NCI-H2196 treated with DMSO at 0.1 percent for 48 hours (cell line): ENCODE measurements around the gene ROCK1.
"Not testable (repeated sequence)": the region's sequence is repeated elsewhere in the genome, so short reads cannot be mapped to it uniquely, and the experiment has no call there.

Experiments used
- DNase-seq: peaks from one replicate; lab custom pipeline; 2025; ENCODE audit not compliant: unreplicated experiment; lab: John Stamatoyannopoulos, UW

ROCK1 gene

DNA sequence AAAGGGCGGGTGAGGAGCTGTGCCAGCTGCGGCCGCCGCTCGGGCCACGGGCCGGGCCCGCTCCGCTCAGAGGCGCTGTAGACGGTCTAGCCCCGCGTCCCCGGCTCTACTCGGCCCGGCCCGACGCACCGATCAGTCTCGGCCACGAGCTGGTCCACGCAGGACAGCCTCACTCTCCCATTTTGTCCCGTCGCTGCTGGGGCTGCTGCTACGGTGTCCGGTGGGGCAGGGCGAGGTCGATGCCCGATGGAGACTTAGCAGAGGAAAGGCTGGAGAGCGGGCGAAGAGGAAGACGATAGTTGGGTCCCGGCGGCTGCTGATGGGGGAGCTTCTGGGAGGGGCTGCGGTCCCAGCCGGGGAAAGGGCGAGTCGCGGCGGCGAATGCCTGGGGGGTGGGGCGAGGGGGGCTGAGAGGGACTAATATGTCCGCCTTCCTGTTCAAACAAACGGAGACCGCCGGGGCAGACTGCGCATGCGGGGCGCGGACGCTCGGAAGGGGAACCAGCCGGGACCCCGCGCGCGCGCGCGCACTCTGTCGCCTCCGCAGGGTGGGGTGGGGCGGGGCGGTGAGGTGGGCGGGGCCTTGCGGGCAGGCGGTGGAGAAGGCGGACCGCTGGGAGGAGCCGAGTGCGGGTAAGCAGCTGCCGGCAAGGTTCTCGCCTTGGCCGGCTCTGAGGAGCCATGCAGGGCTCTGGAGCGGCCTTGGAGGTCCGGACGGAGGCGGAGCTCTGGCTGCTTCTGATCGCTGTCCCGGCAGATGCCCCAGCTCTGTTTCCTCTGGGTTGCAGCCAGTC lies at the start of gene ROCK1:
TSS of gene ROCK1 (minus strand) at position 468 of the 794 bp plus-strand sequence. CDS start 903 bp downstream, outside the sequence.
- DNase-seq = peak; percentile 88

DNA sequence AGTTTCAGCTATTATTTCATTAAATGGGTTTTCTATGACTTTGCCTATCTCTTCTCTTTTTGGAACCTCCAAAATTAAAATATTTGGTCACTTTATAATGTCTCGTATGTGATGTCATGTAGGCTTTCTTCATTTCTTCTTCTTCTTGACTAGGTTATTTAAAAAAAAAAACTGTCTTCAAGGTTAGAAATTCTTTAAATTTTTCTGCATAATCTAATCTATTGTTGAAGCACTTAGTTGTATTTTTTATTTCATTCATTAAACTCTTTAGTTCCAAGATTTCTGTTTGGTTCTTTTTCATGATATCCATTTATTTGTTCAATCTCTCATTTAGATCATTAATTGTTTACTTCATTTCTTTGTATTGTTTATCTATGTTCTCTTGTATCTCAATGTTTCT lies 43.8 kb upstream of the ROCK1 start:
- DNase-seq = no peak

DNA sequence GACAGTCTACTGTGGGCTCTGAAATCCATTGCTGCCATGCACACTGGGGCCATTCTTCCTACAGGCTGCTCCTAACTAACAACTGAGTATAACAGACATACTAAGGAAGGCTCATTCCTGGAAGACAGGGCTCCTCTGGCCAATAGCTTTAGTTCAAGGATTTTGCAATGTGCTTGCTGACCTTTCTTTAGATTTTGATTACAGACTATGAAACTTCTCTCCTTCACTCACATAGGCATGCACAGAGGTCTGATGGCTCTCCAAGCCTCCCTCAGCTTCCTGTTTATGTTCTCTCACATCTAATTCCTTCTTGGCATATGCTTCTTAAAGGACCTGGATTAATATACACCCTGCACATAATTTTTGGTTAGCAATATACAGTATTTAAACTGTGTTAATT lies 34.4 kb upstream of the ROCK1 start:
- no peak for DNase-seq

DNA sequence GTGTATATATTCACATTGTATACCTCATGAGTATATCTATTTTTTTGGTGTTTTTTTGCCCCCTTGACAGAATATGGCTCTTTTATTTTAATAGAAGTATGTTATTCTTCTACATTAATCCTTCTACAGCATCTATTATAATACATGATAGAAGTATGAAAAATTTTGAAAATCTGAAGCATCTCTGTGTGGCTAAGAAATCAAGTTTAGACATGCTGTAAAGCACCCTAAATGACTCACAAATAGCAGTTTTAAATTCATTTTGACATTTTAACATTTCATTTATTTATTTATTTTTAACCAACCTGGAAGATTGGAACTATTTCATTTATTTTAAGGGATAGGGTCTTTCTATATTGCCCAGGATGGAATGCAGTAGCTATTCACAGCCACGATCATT lies 33.8 kb upstream of the ROCK1 start:
- no peak for DNase-seq

DNA sequence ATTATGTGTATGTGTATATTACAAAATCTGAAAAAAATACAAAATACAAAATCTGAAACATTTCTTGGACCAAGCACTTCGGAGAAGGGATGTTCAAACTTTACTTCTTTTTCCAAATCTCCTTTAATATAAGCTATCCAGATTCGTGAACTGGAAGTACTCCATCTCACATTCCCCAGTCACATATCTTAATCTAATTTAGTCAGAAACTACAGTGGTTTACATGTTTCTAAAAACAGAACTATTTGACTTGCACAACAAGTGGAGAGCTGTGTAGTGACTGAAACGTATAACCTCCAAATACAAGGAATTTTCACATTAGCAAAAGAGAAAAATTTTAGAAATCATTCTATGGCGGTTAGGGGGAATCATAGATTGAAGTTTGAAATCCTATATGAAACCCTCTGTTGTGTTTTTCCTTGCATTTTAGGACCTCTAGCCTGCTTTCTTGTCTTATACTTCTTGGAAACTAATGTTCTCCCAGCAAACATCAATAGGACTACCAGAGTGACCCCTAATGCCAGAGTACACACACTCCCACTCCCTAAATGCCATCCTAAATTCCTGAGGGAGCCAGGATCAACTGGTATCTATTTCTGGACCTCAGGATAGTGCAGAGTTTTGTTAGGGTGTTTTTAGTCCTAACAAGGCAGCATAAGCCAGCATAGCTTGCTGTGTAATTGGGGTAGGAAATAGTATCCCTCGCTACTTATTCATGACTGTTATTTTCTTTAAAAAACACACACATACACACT lies 30.2 kb upstream of the ROCK1 start:
- no peak for DNase-seq

DNA sequence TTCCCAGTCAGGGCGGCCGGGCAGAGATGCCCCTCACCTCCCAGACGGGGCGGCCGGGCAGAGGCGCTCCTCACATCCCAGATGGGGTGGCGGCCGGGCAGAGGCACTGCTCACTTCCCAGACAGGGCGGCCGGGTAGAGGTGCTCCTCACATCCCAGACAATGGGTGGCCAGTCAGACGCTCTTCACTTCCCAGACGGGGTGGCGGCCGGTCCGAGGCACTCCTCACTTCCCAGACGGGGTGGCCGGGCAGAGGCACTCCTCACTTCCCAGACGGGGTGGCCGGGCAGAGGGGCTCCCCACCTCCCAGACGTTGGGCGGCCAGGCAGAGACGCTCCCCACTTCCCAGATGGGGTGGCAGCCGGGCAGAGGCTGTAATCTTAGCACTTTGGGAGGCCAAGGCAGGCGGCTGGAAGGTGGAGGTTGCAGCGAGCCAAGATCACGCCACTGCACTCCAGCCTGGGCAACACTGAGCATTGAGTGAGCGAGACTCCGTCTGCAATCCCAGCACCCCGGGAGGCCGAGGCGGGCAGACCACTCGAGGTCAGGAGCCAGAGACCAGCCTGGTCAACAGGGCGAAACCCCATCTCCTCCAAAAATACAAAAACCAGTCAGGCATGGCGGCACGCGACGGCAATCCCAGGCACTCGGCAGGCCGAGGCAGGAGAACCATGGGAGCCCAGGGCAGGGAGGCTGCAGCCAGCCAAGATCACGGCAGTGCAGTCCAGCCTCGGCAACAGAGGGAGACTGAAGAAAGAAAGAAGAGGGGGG lies 26.3 kb upstream of the ROCK1 start:
- DNase-seq = not testable (repeated sequence)

DNA sequence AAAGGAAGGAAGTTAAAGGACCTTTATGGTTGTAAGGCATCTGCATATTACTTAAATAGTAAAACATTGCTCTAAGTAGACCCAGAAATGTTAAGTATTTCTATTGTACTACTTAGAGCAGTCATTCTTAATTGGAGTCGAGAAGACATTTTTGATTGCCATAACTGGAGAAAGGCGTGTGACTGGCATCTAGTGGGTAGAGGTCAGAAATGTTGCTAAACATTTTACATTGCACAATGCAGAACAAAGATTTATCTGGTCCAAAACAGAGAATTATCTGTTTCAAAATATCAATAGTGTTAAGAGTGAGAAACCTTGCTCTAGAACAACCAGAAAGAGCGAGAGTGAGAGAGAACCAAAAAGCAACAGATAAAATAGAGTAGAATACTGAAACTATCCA lies 23.3 kb upstream of the ROCK1 start:
- DNase-seq = no peak

DNA sequence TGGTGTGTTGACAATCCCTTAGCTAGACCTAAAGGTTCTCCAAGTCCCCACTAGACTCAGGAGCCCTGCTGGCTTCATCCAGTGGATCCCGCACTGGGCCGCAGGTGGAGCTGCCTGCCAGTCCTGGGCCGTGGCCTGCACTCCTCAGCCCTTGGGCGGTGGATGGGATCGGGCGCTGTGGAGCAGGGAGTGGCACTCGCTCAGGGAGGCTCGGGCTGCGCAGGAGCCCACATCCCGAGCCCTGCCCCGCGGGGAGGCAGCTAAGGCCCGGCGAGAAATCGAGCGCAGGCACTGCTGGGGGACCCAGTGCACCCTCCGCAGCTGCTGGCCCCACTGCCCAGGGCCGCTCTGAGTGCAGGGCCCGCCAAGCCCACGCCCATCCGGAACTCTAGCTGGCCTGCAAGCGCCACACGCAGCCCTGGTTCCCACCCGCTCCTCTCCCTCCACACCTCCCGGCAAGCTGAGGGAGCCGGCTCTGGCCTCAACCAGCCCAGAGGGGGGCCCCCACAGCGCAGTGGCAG lies 20.8 kb upstream of the ROCK1 start:
- no peak for DNase-seq

DNA sequence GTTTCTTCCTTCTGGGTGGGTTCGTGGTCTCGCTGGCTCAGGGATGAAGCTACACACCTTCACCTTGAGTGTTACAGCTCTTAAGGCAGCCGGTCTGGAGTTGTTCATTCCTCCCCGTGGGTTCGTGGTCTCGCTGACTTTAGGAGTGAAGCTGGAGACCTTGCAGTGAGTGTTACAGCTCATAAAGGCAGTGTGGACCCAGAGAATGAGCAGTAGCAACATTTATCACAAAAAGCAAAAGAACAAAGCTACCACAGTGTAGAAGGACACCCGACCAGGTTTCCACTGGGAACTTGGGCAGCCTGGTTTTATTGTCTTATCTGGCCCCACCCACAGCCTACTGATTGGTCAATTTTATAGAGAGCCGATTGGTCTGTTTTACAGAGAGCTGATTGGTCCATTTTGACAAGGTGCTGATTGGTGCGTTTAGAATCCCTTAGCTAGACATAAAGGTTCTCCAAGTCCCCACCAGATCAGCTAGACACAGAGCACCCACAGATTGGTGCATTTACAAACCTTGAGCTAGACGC lies 20.1 kb upstream of the ROCK1 start:
- no peak for DNase-seq

DNA sequence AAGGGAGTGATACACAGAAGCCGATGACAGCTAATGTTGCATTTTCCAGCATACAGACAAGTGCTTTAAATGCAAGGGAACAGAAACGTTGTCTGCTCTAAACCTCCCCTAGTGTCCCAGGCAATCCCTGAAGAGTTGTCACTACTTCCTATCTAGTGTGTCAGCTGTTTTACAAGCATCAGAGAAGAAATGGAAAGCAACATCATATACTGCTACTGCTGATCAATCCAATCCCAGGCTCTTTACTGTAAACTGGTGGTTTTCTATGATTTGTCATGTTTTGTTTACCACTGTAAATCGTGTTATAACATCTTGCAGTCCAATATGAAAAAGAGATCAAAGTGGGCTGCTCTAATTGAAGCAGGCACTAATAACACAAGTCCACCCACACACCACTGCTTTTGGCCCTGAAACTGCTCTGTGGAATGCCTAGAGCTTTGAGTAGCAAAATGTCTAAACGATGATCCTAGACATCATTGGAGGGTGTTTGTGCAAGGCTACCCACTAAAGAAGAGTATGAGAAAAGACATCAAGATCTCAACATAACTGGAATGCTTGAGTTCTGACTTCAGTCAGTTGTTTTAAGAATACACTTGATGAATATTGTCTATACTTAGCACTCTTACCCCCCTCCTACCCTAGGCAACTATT lies 18.1 kb upstream of the ROCK1 start:
- DNase-seq = no peak

DNA sequence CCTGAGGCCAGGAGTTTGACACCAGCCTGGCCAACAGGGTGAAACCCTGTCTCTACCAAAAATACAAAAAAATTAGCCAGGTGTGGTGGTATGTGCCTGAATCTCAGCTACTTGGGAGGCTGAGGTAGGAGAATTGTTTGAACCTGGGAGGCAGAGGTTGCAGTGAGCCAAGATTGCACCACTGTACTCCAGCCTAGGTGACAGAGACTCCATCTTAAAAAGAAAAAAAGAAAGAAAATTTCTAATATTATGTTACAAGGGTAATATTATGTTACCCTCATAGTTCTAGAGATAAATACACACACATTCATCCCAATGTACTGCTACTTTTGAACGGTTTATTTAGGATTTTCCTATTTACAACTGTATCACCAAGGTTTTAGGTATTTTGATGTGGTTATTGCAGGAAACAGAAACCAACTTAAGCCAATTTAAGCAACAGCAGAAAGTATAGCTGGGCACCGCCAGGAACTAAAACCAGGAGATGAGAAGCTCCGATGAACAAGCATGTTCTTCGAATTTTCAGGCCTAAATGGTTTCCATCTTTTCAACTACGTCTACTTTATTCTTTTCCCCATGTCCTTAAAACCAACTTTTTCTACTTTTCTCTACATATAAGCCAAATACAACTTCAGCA lies 11.8 kb upstream of the ROCK1 start:
- no peak for DNase-seq

DNA sequence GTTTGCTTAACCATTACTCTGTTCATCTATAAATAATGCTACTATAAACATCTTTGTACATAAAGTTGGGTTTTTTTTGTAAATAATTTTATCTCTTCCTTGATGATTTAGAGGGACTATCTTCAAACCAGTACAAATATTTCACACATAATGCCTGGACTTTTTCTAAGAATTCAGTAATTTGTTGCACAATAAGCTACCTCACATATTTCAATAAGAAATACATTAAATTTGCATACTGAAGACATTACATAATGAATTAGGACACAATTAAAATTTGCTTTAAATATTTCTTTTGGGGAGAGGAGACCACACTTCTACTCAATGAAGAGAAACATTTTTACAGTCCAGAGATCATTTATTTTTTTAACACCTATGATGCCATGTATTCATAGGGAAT lies 7.2 kb upstream of the ROCK1 start:
- DNase-seq = no peak

DNA sequence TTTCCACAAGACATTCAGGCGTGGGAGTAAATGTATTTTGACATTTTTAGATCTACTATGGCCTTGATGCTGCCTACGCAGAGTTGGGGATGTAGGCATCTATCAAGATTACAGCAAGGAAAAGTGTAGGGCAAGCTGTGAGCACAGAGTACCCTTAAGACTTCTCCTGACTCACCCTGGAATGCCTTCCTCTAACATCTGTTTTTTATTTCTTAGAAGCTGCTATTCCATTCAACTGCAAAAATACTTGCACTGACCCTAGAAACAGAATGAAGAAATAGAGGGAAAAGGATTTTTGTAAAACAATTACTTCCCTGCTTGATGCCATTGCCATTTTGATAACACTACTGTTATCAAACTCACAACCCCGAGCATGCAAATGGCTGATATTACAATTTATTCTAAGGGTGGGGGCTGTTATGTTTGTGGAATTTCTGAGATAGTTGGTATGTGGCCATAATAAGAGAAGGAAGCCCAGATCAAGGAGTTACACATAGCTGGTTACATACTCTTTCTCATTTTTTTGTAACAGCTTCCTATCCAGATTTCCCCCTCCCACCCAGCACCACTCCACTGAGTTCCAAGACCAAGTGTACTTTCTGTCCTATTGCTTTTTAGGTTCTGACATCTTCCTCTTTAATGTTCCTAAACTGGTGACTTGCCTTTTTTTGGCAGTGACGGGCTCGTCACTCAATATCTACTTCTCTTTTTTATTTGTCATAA lies 6.0 kb upstream of the ROCK1 start:
- DNase-seq = no peak

DNA sequence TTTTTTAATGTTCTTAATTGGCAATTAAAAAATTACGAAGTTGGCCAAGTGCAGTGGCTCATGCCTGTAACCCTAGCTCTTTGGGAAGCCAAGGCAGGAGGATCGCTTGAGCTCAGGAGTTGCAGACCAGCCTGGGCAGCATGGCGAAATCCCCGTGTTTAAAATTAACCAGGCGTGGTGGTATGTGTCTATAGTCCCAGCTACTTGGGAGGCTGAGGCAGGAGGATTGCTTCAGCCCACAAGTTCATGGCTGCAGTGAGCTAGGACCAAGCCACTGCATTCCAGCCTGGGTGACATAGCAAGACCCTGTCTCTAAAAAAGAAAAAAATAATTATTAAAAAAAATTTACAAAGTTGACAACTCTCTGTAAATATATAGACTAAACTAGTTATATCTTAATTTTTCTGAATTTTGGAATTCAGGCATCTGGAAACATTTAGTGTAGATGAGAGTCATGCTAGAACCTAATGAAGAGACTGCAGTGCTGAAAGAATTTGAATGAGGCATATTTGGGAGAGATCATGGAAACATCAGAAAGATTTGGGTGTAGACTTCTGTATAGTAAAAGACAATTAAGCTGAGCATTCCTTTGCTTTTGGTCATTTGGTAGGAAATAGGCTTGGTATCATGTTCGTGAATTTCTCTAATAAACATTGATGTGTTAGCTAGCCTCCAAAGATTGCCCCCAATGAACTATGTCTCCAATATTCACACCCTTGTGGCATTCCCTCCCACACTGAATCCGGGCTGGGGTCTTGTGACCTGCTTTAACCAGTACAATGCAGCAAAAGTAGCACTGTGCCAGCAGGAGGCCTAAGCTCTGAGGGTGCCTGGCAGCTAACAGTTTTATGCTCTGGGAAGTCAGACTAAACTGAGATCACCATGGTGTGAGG lies 4.2 kb upstream of the ROCK1 start:
- no peak for DNase-seq

DNA sequence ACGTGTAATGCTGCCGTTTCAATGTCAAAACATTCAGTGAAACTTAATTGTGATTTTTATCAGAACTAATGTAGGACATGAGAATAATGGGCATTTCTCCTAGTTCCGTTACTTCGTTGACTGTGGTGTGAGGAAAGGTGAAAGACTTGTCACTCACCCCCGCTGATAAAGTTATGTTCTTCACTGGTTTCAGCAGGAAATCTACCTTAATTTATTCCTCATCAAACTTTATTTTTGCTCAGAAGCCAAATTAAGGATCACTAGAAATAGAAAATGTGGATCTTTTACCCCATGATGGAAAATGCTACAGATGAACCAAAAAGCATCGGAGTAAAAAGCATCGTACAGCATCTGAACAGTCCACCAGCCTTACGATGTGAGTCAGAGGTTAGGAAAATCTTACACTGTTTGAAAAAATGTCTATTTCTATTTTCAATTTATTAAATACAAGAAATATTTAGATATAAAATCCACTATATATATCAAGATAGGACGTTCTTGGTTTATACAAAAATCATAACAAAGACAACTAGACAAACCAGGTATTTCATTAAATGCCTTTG lies 1.0 kb upstream of the ROCK1 start:
- no peak for DNase-seq

DNA sequence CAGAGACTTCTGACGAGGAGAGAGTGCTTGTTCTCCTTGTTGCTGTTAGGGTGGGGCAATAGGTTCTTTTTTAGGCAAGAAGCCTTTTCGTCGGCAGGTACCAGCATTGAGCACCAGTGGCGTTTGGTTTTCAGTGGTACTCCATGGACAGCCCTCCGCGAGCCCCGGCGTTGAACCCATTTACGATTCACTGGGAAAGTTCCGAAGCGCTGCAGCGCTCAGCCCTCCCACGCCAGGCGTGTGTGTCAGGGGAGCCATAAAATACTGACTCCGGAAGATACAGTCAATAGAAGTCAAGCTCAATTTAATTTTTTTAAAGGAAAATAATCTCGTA lies 494 bp upstream of the ROCK1 start:
- DNase-seq = no peak

DNA sequence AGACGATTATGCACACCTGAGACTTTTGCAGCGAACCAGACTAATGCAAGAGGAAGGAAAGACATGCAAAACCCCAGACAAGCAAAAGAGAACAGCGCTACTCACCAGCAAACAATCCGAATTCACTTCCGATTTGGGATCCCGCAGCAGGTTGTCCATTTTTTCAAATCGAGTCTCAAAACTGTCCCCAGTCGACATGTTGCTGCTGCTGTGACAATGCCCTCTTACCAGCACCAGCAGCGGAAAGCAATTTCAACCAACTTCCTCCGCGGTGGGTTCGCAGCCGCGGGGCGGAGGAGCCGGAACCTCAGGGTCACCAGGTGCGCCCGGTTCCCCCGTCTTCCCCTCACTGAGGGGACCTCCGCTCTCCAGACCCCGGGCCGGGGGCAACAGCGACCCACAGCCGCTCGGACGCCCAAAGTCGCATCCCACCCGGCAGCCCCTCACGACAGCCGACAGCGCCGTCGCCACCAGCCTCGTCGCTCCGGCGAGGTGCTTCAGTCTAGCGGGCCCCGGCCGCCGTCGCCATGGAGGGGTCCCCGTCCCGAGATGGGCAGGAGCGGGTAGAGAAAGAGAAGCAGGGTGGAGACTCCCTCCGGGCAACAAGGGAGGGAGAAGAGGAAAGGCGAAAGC lies 784 bp downstream of the ROCK1 start:
- DNase-seq = no peak
